ENCODE measurements around the gene SEZ6L2. TPM values are rescaled to one million over a fixed set of nuclear protein-coding genes. Genes with fewer than 3 reads are reported as not detected.

The SEZ6L2 gene
- total and polyA plus RNA-seq, 2 of the 13 experiments (the other 11 are each of a cell fraction or from before 2014, with no cell fraction given): 14.9 to 16.9 TPM

DNA sequence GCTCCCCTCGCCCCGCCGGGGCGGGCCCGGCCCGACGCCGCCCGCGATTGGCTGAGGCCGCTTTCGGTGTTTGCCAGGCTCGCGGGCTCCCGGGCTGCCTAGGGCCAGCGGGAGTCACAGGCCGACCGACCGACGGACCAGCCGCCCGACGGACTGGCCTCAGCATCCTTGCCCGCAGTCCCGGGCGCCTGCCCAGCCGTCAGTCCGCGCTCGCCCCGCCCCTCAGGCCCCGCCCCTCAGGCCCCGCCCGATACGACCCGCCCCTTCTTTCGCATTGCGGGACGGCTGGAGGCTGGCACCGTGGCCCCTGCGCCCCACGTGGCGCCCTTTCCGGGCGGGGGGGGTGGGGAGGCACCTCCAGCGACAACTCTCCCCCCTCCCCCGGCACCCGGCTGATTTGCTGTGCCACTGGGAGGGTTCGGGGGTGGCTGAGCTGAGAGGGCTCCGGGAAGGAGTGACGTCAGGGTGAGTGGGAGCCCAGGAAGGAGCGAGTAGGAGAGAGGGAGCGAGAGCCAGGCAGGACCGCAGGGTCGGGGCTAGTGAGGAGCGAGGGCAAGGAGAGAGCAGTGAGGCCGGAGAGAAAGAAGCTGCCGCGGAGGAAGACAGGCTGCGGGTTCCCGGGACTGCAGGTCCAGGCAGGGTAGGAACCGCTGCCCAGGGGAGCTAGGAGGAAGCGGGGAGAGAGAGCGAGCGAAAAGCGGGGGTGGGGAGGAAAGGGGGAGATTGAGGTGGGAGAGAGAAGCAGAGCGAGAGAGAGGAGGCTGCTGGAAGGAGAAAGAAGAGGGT, 945 bp upstream of the SEZ6L2 start, which contains the start of gene ASPHD1 (continued):
- TF ChIP-seq FOXP1 (IDR thresholded peaks at IDR 0.05) (no peak), FOXP1 (CRISPR knock-in tag; IDR thresholded peaks at IDR 0.05) (0 out of 2 replicates have a peak, but pooled peaks have one; percentile 4), RXRA (CRISPR knock-in tag; IDR thresholded peaks at IDR 0.05) (peak; percentile 63; the same call in 1 of the 2 replicates), KMT2A (CRISPR knock-in tag; IDR thresholded peaks at IDR 0.05) (no peak; the same call in 1 of the 2 replicates), HNRNPL (IDR thresholded peaks at IDR 0.05; ENCODE audit: low read depth, low read length) (peak; percentile 69), ZNF567 (CRISPR knock-in tag; IDR thresholded peaks at IDR 0.05; ENCODE audit: borderline replicate concordance) (peak; percentile 18; the same call in 1 of the 2 replicates), HOXA9 (CRISPR knock-in tag; IDR thresholded peaks at IDR 0.05; ENCODE audit: borderline replicate concordance) (peak; percentile 97; the same call in 1 of the 2 replicates), TAF15 (IDR thresholded peaks at IDR 0.05; ENCODE audit: low read depth, low read length, poor library complexity, severe bottlenecking) (peak; percentile 88), RBFOX2 (IDR thresholded peaks at IDR 0.05; ENCODE audit: low read depth, low read length) (peak; percentile 55; the same call in 1 of the 2 replicates), TOPORS (CRISPR knock-in tag; IDR thresholded peaks at IDR 0.05) (peak; percentile 82), ZNF430 (CRISPR knock-in tag; IDR thresholded peaks at IDR 0.05) (peak; percentile 96), ZNF674 (CRISPR knock-in tag; IDR thresholded peaks at IDR 0.05; ENCODE audit: low read depth) (peak; percentile 91; the same call in 1 of the 2 replicates), GABPA (IDR thresholded peaks at IDR 0.05; ENCODE audit: low read depth, low read length) (no peak), GABPA (CRISPR knock-in tag; IDR thresholded peaks at IDR 0.05; ENCODE audit: low read depth) (0 out of 2 replicates have a peak, but pooled peaks have one; percentile 21), MIER2 (CRISPR knock-in tag; IDR thresholded peaks at IDR 0.05) (peak; percentile 81), ZNF703 (CRISPR knock-in tag; IDR thresholded peaks at IDR 0.05; ENCODE audit: borderline replicate concordance) (no peak), ARID2 (CRISPR knock-in tag; IDR thresholded peaks at IDR 0.05; ENCODE audit: borderline replicate concordance) (no peak), POLR2G (IDR thresholded peaks at IDR 0.05; ENCODE audit: low read depth, low read length) (peak; percentile 73), NR2C2 (CRISPR knock-in tag; IDR thresholded peaks at IDR 0.05; ENCODE audit: borderline replicate concordance) (peak; percentile 56; the same call in 1 of the 2 replicates), ZNF556 (CRISPR knock-in tag; IDR thresholded peaks at IDR 0.05; ENCODE audit: borderline replicate concordance) (peak; percentile 54), ZNF225 (CRISPR knock-in tag; IDR thresholded peaks at IDR 0.05) (peak; percentile 39; the same call in 1 of the 2 replicates)
- TF ChIP-seq, protein P1, sequence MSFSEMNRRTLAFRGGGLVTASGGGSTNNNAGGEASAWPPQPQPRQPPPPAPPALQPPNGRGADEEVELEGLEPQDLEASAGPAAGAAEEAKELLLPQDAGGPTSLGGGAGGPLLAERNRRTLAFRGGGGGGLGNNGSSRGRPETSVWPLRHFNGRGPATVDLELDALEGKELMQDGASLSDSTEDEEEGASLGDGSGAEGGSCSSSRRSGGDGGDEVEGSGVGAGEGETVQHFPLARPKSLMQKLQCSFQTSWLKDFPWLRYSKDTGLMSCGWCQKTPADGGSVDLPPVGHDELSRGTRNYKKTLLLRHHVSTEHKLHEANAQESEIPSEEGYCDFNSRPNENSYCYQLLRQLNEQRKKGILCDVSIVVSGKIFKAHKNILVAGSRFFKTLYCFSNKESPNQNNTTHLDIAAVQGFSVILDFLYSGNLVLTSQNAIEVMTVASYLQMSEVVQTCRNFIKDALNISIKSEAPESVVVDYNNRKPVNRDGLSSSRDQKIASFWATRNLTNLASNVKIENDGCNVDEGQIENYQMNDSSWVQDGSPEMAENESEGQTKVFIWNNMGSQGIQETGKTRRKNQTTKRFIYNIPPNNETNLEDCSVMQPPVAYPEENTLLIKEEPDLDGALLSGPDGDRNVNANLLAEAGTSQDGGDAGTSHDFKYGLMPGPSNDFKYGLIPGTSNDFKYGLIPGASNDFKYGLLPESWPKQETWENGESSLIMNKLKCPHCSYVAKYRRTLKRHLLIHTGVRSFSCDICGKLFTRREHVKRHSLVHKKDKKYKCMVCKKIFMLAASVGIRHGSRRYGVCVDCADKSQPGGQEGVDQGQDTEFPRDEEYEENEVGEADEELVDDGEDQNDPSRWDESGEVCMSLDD (CRISPR knock-in tag; IDR thresholded peaks at IDR 0.05; ENCODE audit: borderline replicate concordance): peak; percentile 91; the same call in 1 of the 2 replicates
- TF ChIP-seq, protein P2, sequence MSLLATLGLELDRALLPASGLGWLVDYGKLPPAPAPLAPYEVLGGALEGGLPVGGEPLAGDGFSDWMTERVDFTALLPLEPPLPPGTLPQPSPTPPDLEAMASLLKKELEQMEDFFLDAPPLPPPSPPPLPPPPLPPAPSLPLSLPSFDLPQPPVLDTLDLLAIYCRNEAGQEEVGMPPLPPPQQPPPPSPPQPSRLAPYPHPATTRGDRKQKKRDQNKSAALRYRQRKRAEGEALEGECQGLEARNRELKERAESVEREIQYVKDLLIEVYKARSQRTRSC (CRISPR knock-in tag; IDR thresholded peaks at IDR 0.05; ENCODE audit: low read depth): 0 out of 2 replicates have a peak, but pooled peaks have one; percentile 46
- TF ChIP-seq, protein P3, sequence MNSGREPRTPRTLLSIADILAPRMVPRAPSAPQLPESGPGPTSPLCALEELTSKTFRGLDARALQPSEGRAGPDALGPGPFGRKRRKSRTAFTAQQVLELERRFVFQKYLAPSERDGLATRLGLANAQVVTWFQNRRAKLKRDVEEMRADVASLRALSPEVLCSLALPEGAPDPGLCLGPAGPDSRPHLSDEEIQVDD (CRISPR knock-in tag; IDR thresholded peaks at IDR 0.05; ENCODE audit: borderline replicate concordance): peak; percentile 85; the same call in 1 of the 2 replicates
- TF ChIP-seq, protein P4, sequence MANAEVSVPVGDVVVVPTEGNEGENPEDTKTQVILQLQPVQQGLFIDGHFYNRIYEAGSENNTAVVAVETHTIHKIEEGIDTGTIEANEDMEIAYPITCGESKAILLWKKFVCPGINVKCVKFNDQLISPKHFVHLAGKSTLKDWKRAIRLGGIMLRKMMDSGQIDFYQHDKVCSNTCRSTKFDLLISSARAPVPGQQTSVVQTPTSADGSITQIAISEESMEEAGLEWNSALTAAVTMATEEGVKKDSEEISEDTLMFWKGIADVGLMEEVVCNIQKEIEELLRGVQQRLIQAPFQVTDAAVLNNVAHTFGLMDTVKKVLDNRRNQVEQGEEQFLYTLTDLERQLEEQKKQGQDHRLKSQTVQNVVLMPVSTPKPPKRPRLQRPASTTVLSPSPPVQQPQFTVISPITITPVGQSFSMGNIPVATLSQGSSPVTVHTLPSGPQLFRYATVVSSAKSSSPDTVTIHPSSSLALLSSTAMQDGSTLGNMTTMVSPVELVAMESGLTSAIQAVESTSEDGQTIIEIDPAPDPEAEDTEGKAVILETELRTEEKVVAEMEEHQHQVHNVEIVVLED (CRISPR knock-in tag; IDR thresholded peaks at IDR 0.05; ENCODE audit: borderline replicate concordance): no peak

Measured in HepG2 (cell line).